Measurements from ENCODE around the gene HLCS. TPM values are rescaled to one million over a fixed set of nuclear protein-coding genes. Genes with fewer than 3 reads are reported as not detected.

Gene HLCS
- total and polyA plus RNA-seq, 2 experiments from 2014 or later, result 12.4 to 20.1 TPM

- Histone ChIP-seq H3K36me3 (no peaks in the 10 kb centered on the region), H3K4me3 (no peak overlapping the region), H3K9me3 (ENCODE audit: low read depth) (no peaks in the 10 kb centered on the region), H3K27me3 (peaks cover 100% of the 10 kb centered on the region), H3K4me1 (ENCODE audit: low read depth) (no peaks in the 10 kb centered on the region), H3K27ac (no peak overlapping the region)
- no peak for TF ChIP-seq CTCF (IDR thresholded peaks at IDR 0.05; ENCODE audit: low read depth, low read length)
- no peak for DNase-seq (ENCODE audit: low read depth in 1 of 2, low spot score in 1 of 2)
Observed at GRCh38 chr21:36707763-36708285, 258.6 kb downstream of the HLCS start.

GRCh38 chr21:36706951-36707762 is 259.3 kb downstream of the HLCS start:
- peak; percentile 29 for TF ChIP-seq CTCF (IDR thresholded peaks at IDR 0.05; ENCODE audit: low read depth, low read length)
- Histone ChIP-seq H3K4me3 (no peak overlapping the region), H3K27me3 (peaks cover 100% of the 10 kb centered on the region), H3K9me3 (ENCODE audit: low read depth) (no peaks in the 10 kb centered on the region), H3K27ac (no peak overlapping the region), H3K36me3 (no peaks in the 10 kb centered on the region), H3K4me1 (ENCODE audit: low read depth) (no peaks in the 10 kb centered on the region)
- peak; percentile 30 to 52 for DNase-seq (ENCODE audit: low read depth in 1 of 2, low spot score in 1 of 2)

- Histone ChIP-seq H3K27me3 (peaks cover 100% of the 10 kb centered on the region), H3K36me3 (no peaks in the 10 kb centered on the region), H3K4me1 (ENCODE audit: low read depth) (no peaks in the 10 kb centered on the region), H3K9me3 (ENCODE audit: low read depth) (no peaks in the 10 kb centered on the region), H3K4me3 (no peak overlapping the region), H3K27ac (no peak overlapping the region)
- TF ChIP-seq CTCF (IDR thresholded peaks at IDR 0.05; ENCODE audit: low read depth, low read length), result no peak
- DNase-seq (ENCODE audit: low read depth in 1 of 2, low spot score in 1 of 2), result no peak
Observed at GRCh38 chr21:36706482-36706852, 260.0 kb downstream of the HLCS start.

GRCh38 chr21:36705679-36706481 is 260.6 kb downstream of the HLCS start:
- no peaks in the 10 kb centered on the region for H3K9me3 ChIP-seq (ENCODE audit: low read depth)
- no peak for DNase-seq (ENCODE audit: low read depth in 1 of 2, low spot score in 1 of 2)
- no peak overlapping the region for H3K4me3 ChIP-seq
- no peak for TF ChIP-seq CTCF (IDR thresholded peaks at IDR 0.05; ENCODE audit: low read depth, low read length)
- no peak overlapping the region for H3K27ac ChIP-seq
- peaks cover 100% of the 10 kb centered on the region for H3K27me3 ChIP-seq
- H3K36me3 ChIP-seq, result no peaks in the 10 kb centered on the region
- H3K4me1 ChIP-seq (ENCODE audit: low read depth), result peaks cover 4% of the 10 kb centered on the region

GRCh38 chr21:36704958-36705678 is 261.4 kb downstream of the HLCS start:
- peaks cover 100% of the 10 kb centered on the region for H3K27me3 ChIP-seq
- peaks cover 8% of the 10 kb centered on the region for H3K4me1 ChIP-seq (ENCODE audit: low read depth)
- no peak for DNase-seq (ENCODE audit: low read depth in 1 of 2, low spot score in 1 of 2)
- no peaks in the 10 kb centered on the region for H3K36me3 ChIP-seq
- H3K9me3 ChIP-seq (ENCODE audit: low read depth), result no peaks in the 10 kb centered on the region
- H3K4me3 ChIP-seq, result no peak overlapping the region
- TF ChIP-seq CTCF (IDR thresholded peaks at IDR 0.05; ENCODE audit: low read depth, low read length), result no peak
- no peak overlapping the region for H3K27ac ChIP-seq
